Activated B cell treated with CpG ODN at 0.5 μM for 24 hours (primary cell): ENCODE measurements around the gene TRPM6. TPM values are rescaled to one million over a fixed set of nuclear protein-coding genes. Genes with fewer than 3 reads are reported as not detected.

Experiments used
- ATAC-seq: fragments of 200-7000 bp; cut with Tn5 transposase; one replicate; pipeline ENCODE4 v1.10.0; 2021; ENCODE audit warnings: low read depth, mild to moderate bottlenecking, moderate library complexity
- CTCF ChIA-PET: fragments of 350-600 bp; sonication (Branson Sonifier 250); formaldehyde crosslinking; loops from one replicate; lab custom pipeline; 2021; ENCODE audit warnings: antibody characterized with exemption; lab: Charles Lee
- POLR2A ChIA-PET: fragments of 350-600 bp; sonication (Branson Sonifier 250); formaldehyde crosslinking; loops from one replicate; lab custom pipeline; 2021; ENCODE audit warnings: antibody characterized with exemption; lab: Charles Lee
- DNase-seq: peaks from one replicate; pipeline ENCODE4 v3.0.0; 2022
- H3K27ac Mint-ChIP-seq: one replicate; pipeline ENCODE4 v1.8.0; 2020; ENCODE audit warnings: mixed read lengths
- H3K27me3 Mint-ChIP-seq: one replicate; pipeline ENCODE4 v1.8.0; 2021; ENCODE audit warnings: mixed read lengths
- H3K36me3 Mint-ChIP-seq: one replicate; pipeline ENCODE4 v1.8.0; 2021; ENCODE audit warnings: low read depth, mixed read lengths
- H3K4me1 Mint-ChIP-seq: one replicate; pipeline ENCODE4 v1.8.0; 2021; ENCODE audit warnings: mixed read lengths
- H3K4me3 Mint-ChIP-seq: one replicate; pipeline ENCODE4 v1.8.0; 2020; ENCODE audit warnings: mild to moderate bottlenecking, mixed read lengths
- H3K9me3 Mint-ChIP-seq: one replicate; pipeline ENCODE4 v1.8.0; 2020; ENCODE audit warnings: mixed read lengths
- intact Hi-C: fragments of 100-400 bp; cut with micrococcal nuclease; formaldehyde crosslinking; loops from one replicate; pipeline ENCODE4 v1.15.1; 2024
- total RNA-seq: library from RNA; stranded (reverse); gene quantifications from 2 replicates; pipeline ENCODE4 v1.2.3, GENCODE V29; 2022
- TF ChIP-seq, protein P1 (sequence below): fragments of 200-600 bp; IDR thresholded peaks from one replicate; pipeline ENCODE4 v1.8.0; 2022; ENCODE audit warnings: antibody characterized with exemption, mild to moderate bottlenecking

TRPM6 gene
- total RNA-seq, 1 donor from 2014 or later: not detected

DNA sequence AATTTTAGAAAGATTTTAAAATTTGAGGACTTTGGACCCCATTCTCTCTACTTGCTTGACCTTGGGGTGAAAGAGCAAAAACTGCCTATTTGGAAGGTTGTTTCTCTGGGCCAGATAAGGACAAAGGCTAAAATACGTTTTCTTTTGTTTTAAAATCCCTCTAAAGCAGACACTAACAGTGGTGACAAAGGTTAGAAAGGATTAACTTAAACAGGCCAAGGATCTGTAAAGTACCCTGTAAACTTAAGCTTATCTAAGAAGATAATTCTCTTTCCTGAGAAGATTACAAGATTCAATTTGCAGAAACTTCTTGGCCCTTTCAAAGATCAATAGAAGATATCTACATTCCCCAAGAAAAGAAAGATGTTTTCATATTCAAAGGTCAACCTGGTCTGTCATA is 12.1 kb downstream of the TRPM6 start:
- intact Hi-C loops: no loop called here
- ChIA-PET POLR2A (interaction anchor here (0.6 kb wide), 1 partner anchor 18 kb away, joined by 7 read pairs; no protein-coding TSS in a partner anchor), CTCF (no interaction called here)
- DNase-seq (no peak), ATAC-seq (no peak)
- H3K27me3 Mint-ChIP-seq: peaks cover 15% of the 10 kb centered on the region
- H3K4me3 Mint-ChIP-seq: no peak overlapping the region
- no peaks in the 10 kb centered on the region for H3K4me1 Mint-ChIP-seq
- H3K36me3 Mint-ChIP-seq: no peaks in the 10 kb centered on the region
- no peak overlapping the region for H3K27ac Mint-ChIP-seq
- TF ChIP-seq, protein P1, sequence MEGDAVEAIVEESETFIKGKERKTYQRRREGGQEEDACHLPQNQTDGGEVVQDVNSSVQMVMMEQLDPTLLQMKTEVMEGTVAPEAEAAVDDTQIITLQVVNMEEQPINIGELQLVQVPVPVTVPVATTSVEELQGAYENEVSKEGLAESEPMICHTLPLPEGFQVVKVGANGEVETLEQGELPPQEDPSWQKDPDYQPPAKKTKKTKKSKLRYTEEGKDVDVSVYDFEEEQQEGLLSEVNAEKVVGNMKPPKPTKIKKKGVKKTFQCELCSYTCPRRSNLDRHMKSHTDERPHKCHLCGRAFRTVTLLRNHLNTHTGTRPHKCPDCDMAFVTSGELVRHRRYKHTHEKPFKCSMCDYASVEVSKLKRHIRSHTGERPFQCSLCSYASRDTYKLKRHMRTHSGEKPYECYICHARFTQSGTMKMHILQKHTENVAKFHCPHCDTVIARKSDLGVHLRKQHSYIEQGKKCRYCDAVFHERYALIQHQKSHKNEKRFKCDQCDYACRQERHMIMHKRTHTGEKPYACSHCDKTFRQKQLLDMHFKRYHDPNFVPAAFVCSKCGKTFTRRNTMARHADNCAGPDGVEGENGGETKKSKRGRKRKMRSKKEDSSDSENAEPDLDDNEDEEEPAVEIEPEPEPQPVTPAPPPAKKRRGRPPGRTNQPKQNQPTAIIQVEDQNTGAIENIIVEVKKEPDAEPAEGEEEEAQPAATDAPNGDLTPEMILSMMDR: no peak
- peaks cover 20% of the 10 kb centered on the region for H3K9me3 Mint-ChIP-seq

DNA sequence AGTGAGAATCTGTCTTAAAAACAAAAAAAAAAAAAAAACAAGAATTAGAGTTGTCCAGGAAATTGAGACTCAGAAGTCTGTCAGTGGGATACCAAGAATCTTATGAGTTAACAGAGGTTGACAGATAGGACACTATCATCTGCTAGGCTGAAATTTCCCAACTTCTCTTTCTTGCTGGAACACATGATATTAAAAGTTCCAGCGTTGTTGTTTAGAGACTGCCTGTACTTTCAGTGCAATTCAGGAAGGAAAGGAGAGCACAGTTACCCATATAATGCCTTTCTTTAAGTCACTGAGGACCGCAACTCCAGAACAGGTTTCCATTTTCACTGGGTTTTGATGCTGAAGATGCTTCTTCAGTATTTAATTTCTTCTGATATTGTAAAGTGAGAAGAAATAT is 13.5 kb downstream of the TRPM6 start:
- H3K36me3 Mint-ChIP-seq: no peaks in the 10 kb centered on the region
- ChIA-PET CTCF (no interaction called here), POLR2A (no interaction called here)
- intact Hi-C loops: no loop called here
- H3K4me1 Mint-ChIP-seq: no peaks in the 10 kb centered on the region
- DNase-seq: no peak
- H3K9me3 Mint-ChIP-seq: peaks cover 6% of the 10 kb centered on the region
- ATAC-seq: no peak
- no peak overlapping the region for H3K4me3 Mint-ChIP-seq
- peaks cover 5% of the 10 kb centered on the region for H3K27me3 Mint-ChIP-seq
- no peak overlapping the region for H3K27ac Mint-ChIP-seq
- TF ChIP-seq, protein P1: no peak

DNA sequence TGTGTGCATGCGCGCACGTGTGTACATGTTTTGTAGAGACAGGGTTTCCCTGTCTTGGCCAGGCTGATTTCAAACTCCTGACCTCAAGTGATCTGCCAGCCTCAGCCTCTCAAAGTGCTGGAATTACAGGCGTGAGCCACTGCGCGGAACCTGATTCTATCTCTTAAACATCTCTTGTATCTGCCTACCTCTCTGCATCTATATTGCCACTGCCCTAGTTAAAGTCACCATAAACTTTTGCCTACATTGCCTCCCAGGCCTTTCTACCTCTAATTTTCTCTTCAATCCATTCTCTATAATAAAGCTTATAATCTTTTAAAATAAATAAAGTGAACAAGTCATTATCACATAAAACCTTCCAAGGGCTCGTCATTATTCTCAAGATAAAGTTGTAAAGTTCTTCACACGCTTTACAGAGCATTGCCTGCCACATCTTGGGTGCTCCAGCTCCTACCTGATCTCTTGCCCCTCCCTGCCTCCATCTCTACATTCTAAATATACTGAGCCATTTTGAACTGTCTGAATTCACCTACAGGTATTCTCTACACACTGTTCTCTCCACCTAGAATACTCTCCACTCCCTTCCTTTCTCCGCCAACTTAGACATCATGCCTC is 15.0 kb downstream of the TRPM6 start:
- H3K9me3 Mint-ChIP-seq: no peaks in the 10 kb centered on the region
- intact Hi-C loops: no loop called here
- TF ChIP-seq, protein P1: no peak
- H3K4me3 Mint-ChIP-seq: no peak overlapping the region
- H3K27ac Mint-ChIP-seq: no peak overlapping the region
- ChIA-PET CTCF (no interaction called here), POLR2A (no interaction called here)
- DNase-seq: no peak
- H3K4me1 Mint-ChIP-seq: no peaks in the 10 kb centered on the region
- no peaks in the 10 kb centered on the region for H3K36me3 Mint-ChIP-seq
- no peak for ATAC-seq
- peaks cover 8% of the 10 kb centered on the region for H3K27me3 Mint-ChIP-seq

DNA sequence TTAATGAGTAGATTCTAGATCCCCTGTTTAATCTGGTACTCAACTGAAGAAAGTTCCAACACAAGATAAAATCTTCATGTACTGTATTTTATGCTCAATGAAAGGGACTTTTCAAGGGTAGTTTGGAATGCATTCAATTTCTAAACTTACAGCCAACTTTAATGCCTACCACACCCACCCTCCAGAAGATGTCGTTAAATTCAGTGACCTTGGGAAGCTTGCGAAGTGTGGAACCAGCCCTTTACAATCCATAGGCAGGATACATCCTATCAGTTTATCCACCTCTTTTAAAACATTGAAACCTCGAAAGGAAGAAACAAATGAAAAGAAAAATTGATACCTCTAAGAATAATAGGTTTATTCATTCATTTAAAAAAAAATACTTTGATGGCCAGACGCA is 20.2 kb downstream of the TRPM6 start:
- no peaks in the 10 kb centered on the region for H3K9me3 Mint-ChIP-seq
- intact Hi-C loops: no loop called here
- no peak overlapping the region for H3K27ac Mint-ChIP-seq
- H3K36me3 Mint-ChIP-seq: no peaks in the 10 kb centered on the region
- ChIA-PET CTCF (no interaction called here), POLR2A (no interaction called here)
- peaks cover 4% of the 10 kb centered on the region for H3K27me3 Mint-ChIP-seq
- no peak for DNase-seq
- peaks cover 20% of the 10 kb centered on the region for H3K4me1 Mint-ChIP-seq
- TF ChIP-seq, protein P1: no peak
- H3K4me3 Mint-ChIP-seq: no peak overlapping the region
- ATAC-seq: no peak

DNA sequence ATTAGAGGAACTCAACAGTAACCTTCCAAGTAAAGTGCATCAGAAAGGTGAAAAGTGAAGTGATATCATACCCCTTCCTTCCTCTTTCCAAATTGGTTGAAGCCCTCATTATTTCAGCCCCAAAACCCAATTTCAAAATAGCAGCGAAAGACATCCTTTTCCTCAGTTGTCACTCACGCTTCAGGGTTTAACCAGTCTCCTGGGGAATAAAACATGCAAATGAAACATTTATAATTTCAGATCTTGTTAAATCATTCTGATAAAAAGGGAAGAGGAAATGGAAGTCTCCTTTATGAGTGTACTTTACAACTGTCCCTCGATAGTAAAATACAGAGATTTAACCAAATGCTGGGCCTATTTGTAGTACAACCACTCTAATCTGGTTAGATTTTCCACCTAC is 22.5 kb downstream of the TRPM6 start:
- Mint-ChIP-seq H3K36me3 (no peaks in the 10 kb centered on the region), H3K27ac (peak overlapping the region; percentile 38), H3K4me1 (peaks cover 22% of the 10 kb centered on the region), H3K9me3 (no peaks in the 10 kb centered on the region), H3K4me3 (peak overlapping the region; percentile 33), H3K27me3 (peaks cover 4% of the 10 kb centered on the region)
- TF ChIP-seq, protein P1: no peak
- intact Hi-C loops: loop anchor here (1.0 to 2.0 kb wide), 2 partner anchors 87 to 224 kb away; partner anchors contain the start of genes C9orf40, NMRK1 and OSTF1
- ChIA-PET POLR2A (interaction anchor here (0.7 kb wide), 1 partner anchor 87 kb away, joined by 3 read pairs; the partner anchor contains the start of gene C9orf40), CTCF (no interaction called here)
- DNase-seq: no peak
- peak; percentile 89 for ATAC-seq
